Calu3 (cell line): ENCODE data around the gene SLC5A3. TPM values are rescaled to one million over a fixed set of nuclear protein-coding genes. Genes with fewer than 3 reads are reported as not detected.

Source experiments
- BruUV-seq: library from RNA; stranded (reverse); fragments of 400-500 nt; replicated peaks from 2 replicates; lab custom pipeline; 2021; lab: Mats Ljungman, UMichigan
- CTCF ChIA-PET: fragments of 300-600 bp; sonication (Branson Sonifier 250); formaldehyde crosslinking; loops from one replicate; lab custom pipeline; 2022; ENCODE audit warnings: antibody characterized with exemption; lab: Charles Lee
- DNase-seq: peaks from one replicate; pipeline ENCODE4 v3.0.0; 2022
- H3K27ac Mint-ChIP-seq: one replicate; pipeline ENCODE4 v1.8.0; 2022; ENCODE audit warnings: mixed read lengths; ENCODE audit not compliant: unreplicated experiment
- H3K27me3 Mint-ChIP-seq: one replicate; pipeline ENCODE4 v1.8.0; 2022; ENCODE audit warnings: mixed read lengths; ENCODE audit not compliant: unreplicated experiment
- H3K36me3 Mint-ChIP-seq: one replicate; pipeline ENCODE4 v1.8.0; 2022; ENCODE audit warnings: mild to moderate bottlenecking, moderate library complexity, mixed read lengths; ENCODE audit not compliant: insufficient read depth, unreplicated experiment
- H3K4me1 Mint-ChIP-seq: one replicate; pipeline ENCODE4 v1.8.0; 2022; ENCODE audit warnings: mild to moderate bottlenecking, low read depth, mixed read lengths; ENCODE audit not compliant: unreplicated experiment
- H3K4me3 Mint-ChIP-seq: one replicate; pipeline ENCODE4 v1.8.0; 2022; ENCODE audit warnings: mild to moderate bottlenecking, low read depth, moderate library complexity, mixed read lengths; ENCODE audit not compliant: unreplicated experiment
- H3K9me3 Mint-ChIP-seq: one replicate; pipeline ENCODE4 v1.8.0; 2022; ENCODE audit warnings: low read depth, mixed read lengths; ENCODE audit not compliant: unreplicated experiment
- intact Hi-C: fragments of 100-400 bp; cut with micrococcal nuclease; formaldehyde crosslinking; loops from one replicate; pipeline ENCODE4 v1.10.0; 2022; ENCODE audit not compliant: unreplicated experiment
- total RNA-seq: library from RNA; stranded (reverse); gene quantifications from 2 replicates; pipeline ENCODE4 v1.2.3, GENCODE V29; 2022
- TF ChIP-seq, protein P1 (sequence below): fragments of 200-600 bp; IDR thresholded peaks from one replicate; pipeline ENCODE4 v1.8.0; 2022; ENCODE audit warnings: antibody characterized with exemption; ENCODE audit not compliant: unreplicated experiment

SLC5A3 gene
- total RNA-seq, 1 experiment from 2014 or later = 15.8 TPM

- TF ChIP-seq, protein P1, sequence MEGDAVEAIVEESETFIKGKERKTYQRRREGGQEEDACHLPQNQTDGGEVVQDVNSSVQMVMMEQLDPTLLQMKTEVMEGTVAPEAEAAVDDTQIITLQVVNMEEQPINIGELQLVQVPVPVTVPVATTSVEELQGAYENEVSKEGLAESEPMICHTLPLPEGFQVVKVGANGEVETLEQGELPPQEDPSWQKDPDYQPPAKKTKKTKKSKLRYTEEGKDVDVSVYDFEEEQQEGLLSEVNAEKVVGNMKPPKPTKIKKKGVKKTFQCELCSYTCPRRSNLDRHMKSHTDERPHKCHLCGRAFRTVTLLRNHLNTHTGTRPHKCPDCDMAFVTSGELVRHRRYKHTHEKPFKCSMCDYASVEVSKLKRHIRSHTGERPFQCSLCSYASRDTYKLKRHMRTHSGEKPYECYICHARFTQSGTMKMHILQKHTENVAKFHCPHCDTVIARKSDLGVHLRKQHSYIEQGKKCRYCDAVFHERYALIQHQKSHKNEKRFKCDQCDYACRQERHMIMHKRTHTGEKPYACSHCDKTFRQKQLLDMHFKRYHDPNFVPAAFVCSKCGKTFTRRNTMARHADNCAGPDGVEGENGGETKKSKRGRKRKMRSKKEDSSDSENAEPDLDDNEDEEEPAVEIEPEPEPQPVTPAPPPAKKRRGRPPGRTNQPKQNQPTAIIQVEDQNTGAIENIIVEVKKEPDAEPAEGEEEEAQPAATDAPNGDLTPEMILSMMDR = no peak
- intact Hi-C loops = no loop called here
- peaks cover 9% of the 10 kb centered on the region for H3K4me1 Mint-ChIP-seq
- H3K27ac Mint-ChIP-seq = no peak overlapping the region
- no peak overlapping the region for H3K4me3 Mint-ChIP-seq
- H3K9me3 Mint-ChIP-seq = no peaks in the 10 kb centered on the region
- H3K36me3 Mint-ChIP-seq = no peaks in the 10 kb centered on the region
- no peak for DNase-seq
- no TSS peak for BruUV-seq
- CTCF ChIA-PET = no interaction called here
- H3K27me3 Mint-ChIP-seq = no peaks in the 10 kb centered on the region
Observed at GRCh38 chr21:34109075-34109474, 35.7 kb downstream of the SLC5A3 start.

- no TSS peak for BruUV-seq
- TF ChIP-seq, protein P1 = no peak
- intact Hi-C loops = no loop called here
- Mint-ChIP-seq H3K27ac (no peak overlapping the region), H3K9me3 (no peaks in the 10 kb centered on the region), H3K4me3 (no peak overlapping the region), H3K27me3 (no peaks in the 10 kb centered on the region), H3K4me1 (peaks cover 10% of the 10 kb centered on the region), H3K36me3 (no peaks in the 10 kb centered on the region)
- DNase-seq = no peak
- CTCF ChIA-PET = no interaction called here
Observed at GRCh38 chr21:34110594-34111202, 37.3 kb downstream of the SLC5A3 start.

DNA sequence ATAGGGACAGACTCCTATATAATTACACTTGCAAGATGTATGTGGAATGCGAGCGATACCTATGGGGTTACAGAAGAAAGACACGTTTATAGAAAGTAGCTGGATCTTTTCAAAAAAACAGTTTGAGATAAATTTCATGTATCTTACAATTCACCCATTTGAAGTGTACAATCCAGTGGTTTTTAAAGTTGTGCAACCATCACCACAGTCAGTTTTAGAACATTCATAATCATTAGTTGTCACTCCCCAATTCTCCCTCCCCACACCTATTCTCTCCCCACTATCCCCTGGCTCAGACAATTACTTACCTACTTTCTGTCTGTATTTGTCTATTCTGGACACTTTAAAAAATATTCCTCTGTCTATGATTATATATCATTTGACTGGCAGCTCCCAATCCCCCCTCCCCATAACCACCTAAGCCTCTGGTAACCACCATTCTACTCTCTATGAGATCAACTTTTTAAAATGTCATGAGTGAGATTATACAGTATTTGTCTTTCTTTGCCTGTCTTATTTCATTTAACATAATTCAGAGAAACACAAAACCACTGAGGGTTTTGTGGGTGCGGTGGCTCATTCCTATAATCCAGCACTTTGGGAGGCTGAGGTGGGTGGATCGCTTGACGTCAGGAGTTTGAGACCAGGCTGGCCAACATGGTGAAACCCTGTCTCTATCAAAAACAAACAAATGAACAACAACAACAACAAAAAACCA lies 39.1 kb downstream of the SLC5A3 start:
- peaks cover 10% of the 10 kb centered on the region for H3K4me1 Mint-ChIP-seq
- intact Hi-C loops = no loop called here
- TF ChIP-seq, protein P1 = no peak
- CTCF ChIA-PET = no interaction called here
- H3K27me3 Mint-ChIP-seq = no peaks in the 10 kb centered on the region
- no peak overlapping the region for H3K4me3 Mint-ChIP-seq
- H3K27ac Mint-ChIP-seq = no peak overlapping the region
- DNase-seq = no peak
- no peaks in the 10 kb centered on the region for H3K9me3 Mint-ChIP-seq
- H3K36me3 Mint-ChIP-seq = no peaks in the 10 kb centered on the region
- no TSS peak for BruUV-seq

DNA sequence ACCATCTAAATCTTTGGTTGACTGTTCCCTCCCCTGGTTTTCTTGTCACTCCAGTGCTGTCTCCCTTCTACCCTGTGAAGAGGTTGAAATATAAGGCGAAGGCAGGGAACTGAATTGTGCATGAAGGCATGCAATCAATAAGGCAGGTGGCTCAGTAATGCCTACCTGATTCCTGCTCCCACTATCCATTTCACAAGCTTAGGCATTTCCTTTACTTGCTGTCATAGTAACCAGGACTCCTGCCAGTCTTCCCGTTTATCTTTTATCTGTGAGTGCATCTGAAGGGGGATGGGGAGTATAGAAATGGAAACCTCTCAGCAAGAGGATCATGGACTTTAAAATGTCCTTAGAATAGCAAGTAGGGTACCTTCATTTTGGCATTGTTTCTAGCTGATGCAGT lies 40.5 kb downstream of the SLC5A3 start:
- Mint-ChIP-seq H3K27me3 (no peaks in the 10 kb centered on the region), H3K36me3 (no peaks in the 10 kb centered on the region), H3K9me3 (no peaks in the 10 kb centered on the region), H3K4me3 (no peak overlapping the region), H3K4me1 (peaks cover 10% of the 10 kb centered on the region), H3K27ac (no peak overlapping the region)
- intact Hi-C loops = no loop called here
- DNase-seq = no peak
- CTCF ChIA-PET = no interaction called here
- TF ChIP-seq, protein P1 = no peak
- no TSS peak for BruUV-seq
